ENCODE results near the gene TRPV6. TPM values are rescaled to one million over a fixed set of nuclear protein-coding genes. Genes with fewer than 3 reads are reported as not detected.

TRPV6 gene
- total and polyA plus RNA-seq, 4 donors: 0.32 to 1.5 (median 0.36) TPM; not detected in 1

DNA sequence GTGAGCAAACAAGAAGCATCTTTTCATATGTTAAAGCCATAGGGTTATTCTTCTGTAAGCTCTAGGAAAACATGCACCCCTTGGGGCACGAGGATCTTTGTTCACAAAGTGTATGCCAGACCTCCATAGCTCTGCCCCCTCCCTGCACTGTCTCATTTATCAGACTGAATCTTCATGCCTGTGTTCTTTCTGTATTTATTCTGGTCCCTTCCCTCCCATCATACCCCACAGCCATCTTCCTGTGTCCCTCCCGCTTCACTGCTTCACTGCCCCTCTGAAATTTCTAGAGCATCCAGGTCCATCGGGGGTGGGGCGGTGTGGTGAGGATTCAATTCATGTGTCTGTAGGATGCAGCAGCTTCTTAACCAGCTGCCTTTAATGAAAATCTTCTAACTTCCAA, 23.2 kb downstream of the TRPV6 start:
- H3K9ac ChIP-seq (ENCODE audit: low read depth in 1 of 2, low read length in 2 of 2): no peak overlapping the region
- H3K4me1 ChIP-seq (ENCODE audit: control insufficient read depth in 4 of 4, insufficient read depth in 4 of 4, low read length in 3 of 4): no peaks in the 10 kb centered on the region
- peaks cover 0 to 2% (median 0%) of the 10 kb centered on the region in 4 donors for H3K36me3 ChIP-seq (ENCODE audit: control insufficient read depth in 4 of 4, insufficient read depth in 3 of 4, low read depth in 1 of 4, low read length in 3 of 4)
- H3K4me3 ChIP-seq (ENCODE audit: low read depth in 1 of 3, low read length in 3 of 3): no peak overlapping the region
- H3K9me3 ChIP-seq (ENCODE audit: control insufficient read depth in 4 of 4, low read length in 3 of 4): no peaks in the 10 kb centered on the region
- TF ChIP-seq FOXA1 (IDR thresholded peaks at IDR 0.05): no peak
- no peak for TF ChIP-seq CTCF (IDR thresholded peaks at IDR 0.05; ENCODE audit: low read depth, low read length, missing input control)
- no peak for TF ChIP-seq FOXA2 (IDR thresholded peaks at IDR 0.05)
- TF ChIP-seq EGR1 (IDR thresholded peaks at IDR 0.05; ENCODE audit: low read depth in 2 of 2): no peak
- no peak for TF ChIP-seq YY1 (IDR thresholded peaks at IDR 0.05)
- TF ChIP-seq JUND (IDR thresholded peaks at IDR 0.05): no peak
- TF ChIP-seq SP1 (IDR thresholded peaks at IDR 0.05): no peak
- no peak for TF ChIP-seq REST (IDR thresholded peaks at IDR 0.05)
- H3K27ac ChIP-seq (ENCODE audit: low read depth in 1 of 2, low read length in 2 of 2): no peak overlapping the region
- DNase-seq (ENCODE audit: low spot score): no peak
- 96% methylated on average over 4 of the region's 4 CpGs for WGBS
- H3K27me3 ChIP-seq (ENCODE audit: control insufficient read depth in 4 of 4, insufficient read depth in 4 of 4, low read length in 3 of 4): no peaks in the 10 kb centered on the region

DNA sequence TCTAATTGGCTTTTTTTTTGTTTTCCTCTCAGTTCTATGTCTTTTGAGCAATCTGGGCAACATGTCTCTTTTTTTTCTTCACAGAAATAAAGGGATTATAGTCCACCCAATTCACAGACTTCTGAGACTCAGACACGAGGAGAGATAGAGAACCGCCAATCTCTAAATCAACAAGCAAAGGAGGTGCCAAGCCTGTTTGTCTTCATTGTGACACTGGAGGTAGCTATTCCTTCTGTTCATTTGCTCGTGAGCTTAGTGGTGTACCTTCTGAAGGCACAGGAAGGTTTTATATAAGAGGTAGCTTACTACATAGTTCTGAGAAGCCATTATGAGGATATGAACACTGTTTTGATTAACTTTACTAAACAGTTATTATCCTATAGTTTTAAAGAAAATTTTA, 24.6 kb downstream of the TRPV6 start:
- H3K9me3 ChIP-seq (ENCODE audit: control insufficient read depth in 4 of 4, low read length in 3 of 4): no peaks in the 10 kb centered on the region
- no peak overlapping the region for H3K9ac ChIP-seq (ENCODE audit: low read depth in 1 of 2, low read length in 2 of 2)
- TF ChIP-seq TAF1 (conservative IDR thresholded peaks at IDR 0.05) (no peak), HNF4G (IDR thresholded peaks at IDR 0.05) (no peak), FOXA2 (IDR thresholded peaks at IDR 0.05) (no peak), YY1 (IDR thresholded peaks at IDR 0.05) (no peak), REST (IDR thresholded peaks at IDR 0.05) (no peak), ZBTB33 (IDR thresholded peaks at IDR 0.05) (no peak), ATF3 (IDR thresholded peaks at IDR 0.05) (no peak), RXRA (IDR thresholded peaks at IDR 0.05) (no peak), GABPA (IDR thresholded peaks at IDR 0.05 in 1 of 2, conservative IDR thresholded peaks at IDR 0.05 in 1 of 2) (no peak), EGR1 (IDR thresholded peaks at IDR 0.05; ENCODE audit: low read depth in 2 of 2) (no peak), HNF4A (conservative IDR thresholded peaks at IDR 0.05) (no peak), NR2F2 (IDR thresholded peaks at IDR 0.05) (no peak), RAD21 (IDR thresholded peaks at IDR 0.05) (no peak), SP1 (IDR thresholded peaks at IDR 0.05) (no peak)
- no peaks in the 10 kb centered on the region for H3K27me3 ChIP-seq (ENCODE audit: control insufficient read depth in 4 of 4, insufficient read depth in 4 of 4, low read length in 3 of 4)
- H3K36me3 ChIP-seq (ENCODE audit: control insufficient read depth in 4 of 4, insufficient read depth in 3 of 4, low read depth in 1 of 4, low read length in 3 of 4): peaks cover 0 to 2% (median 0%) of the 10 kb centered on the region in 4 donors
- no peak overlapping the region for H3K4me3 ChIP-seq (ENCODE audit: low read depth in 1 of 3, low read length in 3 of 3)
- H3K27ac ChIP-seq (ENCODE audit: low read depth in 1 of 2, low read length in 2 of 2): no peak overlapping the region
- H3K4me1 ChIP-seq (ENCODE audit: control insufficient read depth in 4 of 4, insufficient read depth in 4 of 4, low read length in 3 of 4): peaks cover 0 to 5% (median 2%) of the 10 kb centered on the region in 4 donors
- DNase-seq (ENCODE audit: low spot score): no peak
- WGBS: 75% methylated on average over 3 of the region's 3 CpGs

Data from liver (tissue), 9 donors.